Tibial nerve (tissue), 4 donors: Measurements from ENCODE around the gene EGFLAM.

Experiments
- CTCF ChIP-seq, 5 experiments: fragments of 200-600 bp in 3 of 5; fragments of 450-650 bp in 2 of 5; sonication (generic) in 3 of 5; IDR thresholded peaks; one replicate each; pipeline ENCODE4 v1.5.1; 2016 to 2019; ENCODE audit warnings: antibody characterized with exemption in 5 of 5, mild to moderate bottlenecking in 3 of 5, moderate library complexity in 2 of 5
- EP300 ChIP-seq, 2 donors: sonication (generic); formaldehyde crosslinking; IDR thresholded peaks; one replicate each; pipeline ENCODE4 v1.6.1; 2017; ENCODE audit warnings: antibody characterized with exemption in 2 of 2, mild to moderate bottlenecking in 1 of 2
- POLR2A ChIP-seq, 2 donors: fragments of 450-650 bp; IDR thresholded peaks; one replicate each; pipeline ENCODE4 v1.6.1; 2017; ENCODE audit warnings: antibody characterized with exemption in 2 of 2, mild to moderate bottlenecking in 2 of 2, moderate library complexity in 2 of 2

- TF ChIP-seq POLR2A (IDR thresholded peaks at IDR 0.05) (no peak), CTCF (IDR thresholded peaks at IDR 0.05) (no peak), EP300 (IDR thresholded peaks at IDR 0.05) (no peak)
Measured at GRCh38 chr5:38462976-38463633, 204.7 kb downstream of the EGFLAM start.
